Ramos (cell line): ENCODE results near the gene CPEB1.
"Not testable (repeated sequence)": the region's sequence is repeated elsewhere in the genome, so short reads cannot be mapped to it uniquely, and the experiment has no call there.

Experiments used
- in situ Hi-C: fragments of 300-500 bp; cut with MboI; formaldehyde crosslinking; loops from one replicate; pipeline ENCODE4 v1.14.3; 2022; ENCODE audit warnings: low sequenced_read_pairs; ENCODE audit not compliant: unreplicated experiment

CPEB1 gene

GRCh38 chr15:82650046-82650670 lies 3.0 kb upstream of the CPEB1 start:
- in situ Hi-C loops = no loop called here

- in situ Hi-C loops = no loop called here
Measured at GRCh38 chr15:82649226-82649999, 2.2 kb upstream of the CPEB1 start.

GRCh38 chr15:82648257-82649103 lies 1.3 kb upstream of the CPEB1 start:
- in situ Hi-C loops = no loop called here

GRCh38 chr15:82647835-82648256 lies 683 bp upstream of the CPEB1 start:
- in situ Hi-C loops = no loop called here

GRCh38 chr15:82646250-82647044 lies 716 bp downstream of the CPEB1 start:
- in situ Hi-C loops = no loop called here

GRCh38 chr15:82644967-82645852 lies 2.0 kb downstream of the CPEB1 start:
- in situ Hi-C loops = not testable (repeated sequence)

GRCh38 chr15:82643992-82644391 lies 3.2 kb downstream of the CPEB1 start:
- in situ Hi-C loops = no loop called here

GRCh38 chr15:82642656-82643055 lies 4.5 kb downstream of the CPEB1 start:
- in situ Hi-C loops = no loop called here

GRCh38 chr15:82641129-82641798 lies 5.9 kb downstream of the CPEB1 start:
- in situ Hi-C loops = no loop called here

- in situ Hi-C loops = no loop called here
Measured at GRCh38 chr15:82640672-82641071, 6.5 kb downstream of the CPEB1 start.

GRCh38 chr15:82635798-82636197 lies 11.4 kb downstream of the CPEB1 start:
- in situ Hi-C loops = no loop called here

- in situ Hi-C loops = no loop called here
Measured at GRCh38 chr15:82630033-82630432, 17.1 kb downstream of the CPEB1 start.

- in situ Hi-C loops = no loop called here
Measured at GRCh38 chr15:82625136-82625535, 22.0 kb downstream of the CPEB1 start.

GRCh38 chr15:82624438-82624837 lies 22.7 kb downstream of the CPEB1 start:
- in situ Hi-C loops = no loop called here

GRCh38 chr15:82624008-82624407 lies 23.2 kb downstream of the CPEB1 start:
- in situ Hi-C loops = no loop called here

GRCh38 chr15:82621970-82622369 lies 25.2 kb downstream of the CPEB1 start:
- in situ Hi-C loops = no loop called here

- in situ Hi-C loops = no loop called here
Measured at GRCh38 chr15:82613747-82614146, 33.4 kb downstream of the CPEB1 start.

GRCh38 chr15:82611348-82611747 lies 35.8 kb downstream of the CPEB1 start:
- in situ Hi-C loops = no loop called here

- in situ Hi-C loops = no loop called here
Measured at GRCh38 chr15:82602195-82602594, 45.0 kb downstream of the CPEB1 start.
